H1 (cell line): Measurements from ENCODE around the gene MCM3. TPM values are rescaled to one million over a fixed set of nuclear protein-coding genes. Genes with fewer than 3 reads are reported as not detected.

ENCODE experiments used
- CEBPB ChIP-seq: IDR thresholded peaks from 2 replicates; pipeline ENCODE4 v1.6.1; 2012; ENCODE audit warnings: low read depth, low read length
- CHD2 ChIP-seq: IDR thresholded peaks from 2 replicates; pipeline ENCODE4 v1.6.1; 2012; ENCODE audit warnings: low read length, improper control_type of control experiment
- MAFK ChIP-seq: IDR thresholded peaks from 2 replicates; pipeline ENCODE4 v1.6.1; 2012; ENCODE audit warnings: low read depth, mild to moderate bottlenecking, improper control_type of control experiment, low read length
- NANOG ChIP-seq: IDR thresholded peaks from 2 replicates; pipeline ENCODE4 v1.6.1; 2011; ENCODE audit warnings: low read length, low read depth, mild to moderate bottlenecking, inconsistent platforms; ENCODE audit not compliant: insufficient read depth, poor library complexity, severe bottlenecking
- NRF1 ChIP-seq: IDR thresholded peaks from 2 replicates; pipeline ENCODE4 v1.6.1; 2011; ENCODE audit warnings: mild to moderate bottlenecking, low read depth, low read length, improper control_type of control experiment
- polyA plus RNA-seq, 7 experiments: library from polyadenylated mRNA; depleted of rRNA in 3 of 7; stranded (reverse) in 5 of 7; unstranded in 2 of 7; fragments of >200 nt in 5 of 7; fragments of 200-250 nt in 2 of 7; gene quantifications; 1 replicate in 5 of 7; 2 replicates in 1 of 7; 4 replicates in 1 of 7; pipeline versions ENCODE4 v1.2.1 to v1.2.3, GENCODE V29; 2011 to 2013; ENCODE audit warnings: missing spikeins in 2 of 7, mixed read lengths in 2 of 7
- total RNA-seq: library from RNA; stranded (reverse); fragmentation: NEBNext Ultra II Directional; extraction: Animal tissue kit (Norgen Biotek cat#: 25700); gene quantifications from 2 replicates; pipeline ENCODE4 v1.2.1, GENCODE V29; 2021
- TF ChIP-seq, protein P1 (sequence below): IDR thresholded peaks from 2 replicates; pipeline ENCODE4 v1.6.1; 2011; ENCODE audit warnings: low read depth, mild to moderate bottlenecking, low read length; ENCODE audit not compliant: insufficient read depth

The MCM3 gene
- total and polyA plus RNA-seq, 2 of the 8 experiments (the other 6 are each of a cell fraction or from before 2014, with no cell fraction given): 275 to 293 TPM

DNA sequence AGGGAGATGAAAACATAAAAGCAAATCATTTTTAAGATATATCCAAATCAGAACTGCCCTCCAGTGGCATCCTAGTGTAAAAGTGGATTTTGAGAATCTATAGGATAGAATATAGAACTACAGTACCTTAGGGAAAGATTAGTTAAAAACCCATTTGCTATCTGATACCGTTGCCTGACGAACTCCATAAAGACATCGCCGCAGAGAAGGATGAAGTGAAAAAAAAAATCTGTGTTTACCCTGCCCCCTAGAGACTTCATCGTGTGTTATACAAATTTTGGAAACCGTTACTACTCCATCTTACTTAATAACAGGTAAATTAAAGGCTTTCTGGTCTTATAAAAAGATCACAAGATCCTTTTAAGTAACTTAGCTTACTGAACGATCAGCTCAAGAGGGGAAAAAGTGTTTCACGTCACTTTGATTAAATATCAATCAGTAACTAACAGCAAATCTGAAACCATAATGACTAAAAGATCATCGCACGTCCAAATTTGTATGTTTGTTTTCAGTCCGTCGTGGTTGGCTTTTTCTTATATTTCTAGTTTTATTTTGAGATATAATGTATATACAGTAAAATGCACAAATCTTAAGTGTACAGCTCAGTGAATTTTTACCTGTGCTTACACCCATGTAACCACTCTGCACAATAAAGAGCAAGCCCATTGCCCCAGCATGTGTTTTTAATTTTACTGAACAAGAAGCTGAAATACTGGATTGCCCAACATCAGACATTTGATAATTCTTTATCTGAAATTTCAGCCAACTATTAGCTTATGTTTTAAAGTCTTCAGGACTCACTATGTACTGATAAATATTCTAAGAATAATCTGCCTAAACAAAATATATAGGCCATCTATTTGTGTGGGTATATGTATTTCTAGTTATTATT, 881 bp upstream of the MCM3 start (continued):
- TF ChIP-seq NANOG (no peak), NRF1 (no peak), CHD2 (no peak), CEBPB (no peak), MAFK (no peak)
- TF ChIP-seq, protein P1, sequence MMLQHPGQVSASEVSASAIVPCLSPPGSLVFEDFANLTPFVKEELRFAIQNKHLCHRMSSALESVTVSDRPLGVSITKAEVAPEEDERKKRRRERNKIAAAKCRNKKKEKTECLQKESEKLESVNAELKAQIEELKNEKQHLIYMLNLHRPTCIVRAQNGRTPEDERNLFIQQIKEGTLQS: no peak
